K562 (cell line): ENCODE measurements around the gene MROH8.

Source experiments
- EZH2 ChIP-seq: IDR thresholded peaks from 2 replicates; pipeline ENCODE4 v1.6.1; 2012; ENCODE audit warnings: low read depth, mild to moderate bottlenecking, inconsistent platforms, low read length, borderline replicate concordance
- MXI1 ChIP-seq: IDR thresholded peaks from 2 replicates; pipeline ENCODE4 v1.6.1; 2011; ENCODE audit warnings: low read depth, mild to moderate bottlenecking, improper control_type of control experiment, low read length
- ZBTB7A ChIP-seq: IDR thresholded peaks from 2 replicates; pipeline ENCODE4 v1.6.1; 2011; ENCODE audit warnings: low read depth, mild to moderate bottlenecking, low read length, moderate library complexity, borderline replicate concordance; ENCODE audit not compliant: control insufficient read depth

GRCh38 chr20:37200376-37200775 is 21.0 kb upstream of the MROH8 start:
- TF ChIP-seq MXI1, result no peak
- no peak for TF ChIP-seq ZBTB7A
- no peak for TF ChIP-seq EZH2
